HG03196 (cell line): Measurements from ENCODE around the gene DNASE1.

Source experiments
- ATAC-seq: cut with Tn5 transposase; IDR thresholded peaks from one replicate; pipeline ENCODE4 v1.9.1; 2021; ENCODE audit not compliant: unreplicated experiment

Gene DNASE1

GRCh38 chr16:3661922-3662321, 7.4 kb downstream of the DNASE1 start:
- ATAC-seq: no peak

GRCh38 chr16:3662601-3663000, 8.1 kb downstream of the DNASE1 start:
- ATAC-seq: no peak

- no peak for ATAC-seq
Measured at GRCh38 chr16:3664187-3664896, 9.9 kb downstream of the DNASE1 start.

GRCh38 chr16:3665508-3665907, 11.0 kb downstream of the DNASE1 start:
- no peak for ATAC-seq

- ATAC-seq: no peak
Measured at GRCh38 chr16:3668626-3669025, 14.1 kb downstream of the DNASE1 start.

GRCh38 chr16:3669082-3669481, 14.6 kb downstream of the DNASE1 start:
- no peak for ATAC-seq

- no peak for ATAC-seq
Measured at GRCh38 chr16:3670711-3671110, 16.2 kb downstream of the DNASE1 start.

GRCh38 chr16:3671424-3671823, 16.9 kb downstream of the DNASE1 start:
- no peak for ATAC-seq

GRCh38 chr16:3672571-3673041, 18.1 kb downstream of the DNASE1 start:
- ATAC-seq: no peak

GRCh38 chr16:3673201-3673600, 18.7 kb downstream of the DNASE1 start:
- no peak for ATAC-seq

- ATAC-seq: no peak
Measured at GRCh38 chr16:3673676-3674377, 19.3 kb downstream of the DNASE1 start.

GRCh38 chr16:3674513-3675295, 20.2 kb downstream of the DNASE1 start:
- ATAC-seq: no peak

GRCh38 chr16:3675601-3676130, 21.2 kb downstream of the DNASE1 start:
- ATAC-seq: no peak

- ATAC-seq: no peak
Measured at GRCh38 chr16:3677994-3678393, 23.5 kb downstream of the DNASE1 start.

- ATAC-seq: no peak
Measured at GRCh38 chr16:3681206-3681605, 26.7 kb downstream of the DNASE1 start.

GRCh38 chr16:3687021-3687420, 32.5 kb downstream of the DNASE1 start:
- no peak for ATAC-seq

GRCh38 chr16:3687792-3688191, 33.3 kb downstream of the DNASE1 start:
- ATAC-seq: no peak

GRCh38 chr16:3689731-3690130, 35.2 kb downstream of the DNASE1 start:
- ATAC-seq: no peak

- peak; percentile 59 for ATAC-seq
Measured at GRCh38 chr16:3690470-3690928, 36.0 kb downstream of the DNASE1 start.

GRCh38 chr16:3690980-3691720, 36.7 kb downstream of the DNASE1 start:
- ATAC-seq: no peak

- no peak for ATAC-seq
Measured at GRCh38 chr16:3691761-3692160, 37.3 kb downstream of the DNASE1 start.
